HG03103 (cell line): ENCODE data around the gene ADK.
"Not testable (repeated sequence)": the region's sequence is repeated elsewhere in the genome, so short reads cannot be mapped to it uniquely, and the experiment has no call there.

ENCODE experiments used
- ATAC-seq: cut with Tn5 transposase; IDR thresholded peaks from one replicate; pipeline ENCODE4 v1.9.1; 2021; ENCODE audit warnings: low read depth; ENCODE audit not compliant: unreplicated experiment

Gene ADK

DNA sequence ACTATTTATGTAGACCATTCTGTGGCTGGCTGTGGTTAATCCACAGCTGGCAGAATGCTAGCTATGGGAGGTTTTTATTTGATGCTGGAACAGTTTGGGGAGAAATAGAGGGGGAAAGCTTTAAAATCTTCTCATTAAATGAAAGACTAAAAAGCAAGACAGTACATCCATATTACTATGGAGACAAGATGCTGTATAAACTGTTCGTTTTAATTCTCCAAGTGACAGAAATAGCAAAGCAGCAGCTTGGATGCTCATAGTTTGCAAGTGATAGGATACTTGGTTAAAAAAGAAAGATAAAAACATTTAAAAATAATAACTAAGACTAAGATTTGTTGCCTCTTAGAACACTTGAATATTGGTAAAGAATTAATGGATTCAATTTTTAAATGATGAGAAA, 370.5 kb downstream of the ADK start:
- no peak for ATAC-seq

DNA sequence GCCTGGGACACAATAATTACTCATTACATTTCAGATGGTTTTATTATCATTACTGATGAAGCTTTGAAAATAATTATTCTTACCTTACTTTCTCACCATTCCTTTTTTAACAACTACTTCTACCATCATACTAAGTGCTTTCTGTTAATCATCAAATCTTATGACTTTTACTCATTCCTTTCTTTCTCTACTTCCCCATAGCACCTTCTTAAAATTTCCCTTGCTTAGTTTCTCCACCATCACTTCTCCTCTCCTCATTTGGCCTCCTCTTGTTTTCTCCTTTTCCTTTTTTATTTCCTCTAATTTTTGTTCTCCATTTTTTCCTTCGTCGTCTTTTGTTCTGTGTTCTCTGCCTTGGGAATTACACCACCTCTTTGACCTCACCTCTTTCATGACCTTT, 372.2 kb downstream of the ADK start:
- ATAC-seq, result no peak

DNA sequence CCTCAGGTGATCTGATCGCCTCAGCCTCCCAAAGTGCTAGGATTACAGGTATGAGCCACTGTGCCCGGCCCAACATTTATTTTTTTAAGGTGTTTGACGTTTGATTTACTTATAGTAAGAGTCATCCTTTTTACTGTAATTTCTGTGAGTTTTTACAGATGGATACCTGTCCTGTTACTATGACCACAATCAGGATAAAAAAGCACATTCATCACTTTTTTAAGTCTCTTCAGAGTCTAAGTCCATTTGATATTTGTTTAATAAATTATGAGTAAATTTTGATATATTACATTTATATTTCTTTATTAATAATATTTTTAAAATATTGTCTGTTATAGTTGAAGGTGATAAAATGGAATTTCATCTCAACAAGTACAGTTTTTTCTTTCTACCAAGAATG, 374.9 kb downstream of the ADK start:
- ATAC-seq, result no peak

DNA sequence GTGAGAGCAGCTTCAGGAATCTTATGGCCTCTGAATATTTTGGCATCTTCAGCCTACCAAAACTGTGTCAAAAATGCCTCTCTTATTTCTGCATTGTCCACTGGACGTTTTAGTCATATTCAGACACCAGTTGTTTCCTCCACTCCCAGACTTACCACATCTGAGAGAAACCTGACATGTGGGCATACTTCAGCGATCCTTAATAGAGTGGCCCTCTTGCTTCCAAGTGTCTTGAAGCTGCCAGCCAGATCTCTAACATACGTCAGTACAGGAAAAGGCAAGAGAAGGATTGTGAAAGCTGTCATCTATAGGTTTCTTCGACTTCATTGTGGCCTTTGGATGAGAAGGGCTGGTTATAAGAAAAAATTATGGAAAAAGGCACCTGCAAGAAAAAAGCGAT, 376.6 kb downstream of the ADK start:
- ATAC-seq, result not testable (repeated sequence)

DNA sequence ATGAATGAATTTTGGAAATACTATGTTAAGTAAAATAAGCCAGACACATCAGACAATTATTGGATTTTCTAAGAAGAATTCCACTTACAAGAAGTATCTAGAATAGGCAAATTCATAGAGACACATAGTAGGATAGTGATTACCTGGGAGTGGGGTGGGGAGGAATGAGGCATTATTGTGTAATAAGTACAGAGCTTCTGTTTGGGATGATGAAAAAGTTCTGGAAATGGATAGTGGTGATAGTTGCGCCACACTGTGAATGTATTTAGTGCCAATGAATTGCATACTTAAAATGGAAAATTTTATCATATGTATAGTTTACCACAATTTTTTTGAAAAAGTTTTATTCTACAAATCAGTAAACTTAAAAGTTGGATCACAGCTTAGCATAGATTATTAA, 378.2 kb downstream of the ADK start:
- ATAC-seq, result no peak

DNA sequence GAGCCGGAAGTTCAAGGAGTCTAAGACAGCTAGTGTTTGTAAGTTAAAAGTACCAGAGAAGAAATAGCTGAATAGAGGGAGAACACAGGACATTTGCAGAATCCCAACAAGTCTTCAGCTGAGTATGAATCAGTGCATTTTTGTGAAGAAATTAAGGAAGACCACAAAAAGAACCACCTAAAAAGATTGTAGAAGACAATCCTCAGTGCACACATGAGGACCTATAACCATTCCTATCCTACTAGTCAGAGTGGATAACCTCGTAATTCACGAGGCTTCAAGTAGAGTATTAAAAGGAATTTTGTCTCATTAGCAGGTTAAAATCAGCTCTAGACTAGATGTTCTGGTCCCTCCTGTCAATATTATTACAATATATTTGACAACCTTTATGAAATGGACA, 380.0 kb downstream of the ADK start:
- no peak for ATAC-seq

DNA sequence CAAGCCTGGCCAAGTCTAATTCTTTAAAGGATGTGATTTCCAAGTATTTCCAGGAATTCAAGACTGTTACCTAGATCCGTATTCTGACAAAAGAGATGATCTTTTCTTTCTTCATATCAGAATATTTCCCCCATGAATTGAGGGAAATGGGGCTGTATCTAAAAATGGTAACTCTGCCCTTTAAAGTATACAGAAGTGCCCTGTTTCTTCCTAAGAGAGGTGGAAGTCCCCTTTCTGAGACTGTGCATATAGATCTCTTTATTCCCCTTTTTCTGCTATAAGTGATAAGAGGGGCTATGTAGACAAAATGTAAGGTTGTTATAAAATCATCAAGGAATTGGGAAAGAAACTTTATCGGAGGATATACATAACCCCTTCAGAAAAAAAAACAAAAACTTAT, 388.3 kb downstream of the ADK start:
- no peak for ATAC-seq

DNA sequence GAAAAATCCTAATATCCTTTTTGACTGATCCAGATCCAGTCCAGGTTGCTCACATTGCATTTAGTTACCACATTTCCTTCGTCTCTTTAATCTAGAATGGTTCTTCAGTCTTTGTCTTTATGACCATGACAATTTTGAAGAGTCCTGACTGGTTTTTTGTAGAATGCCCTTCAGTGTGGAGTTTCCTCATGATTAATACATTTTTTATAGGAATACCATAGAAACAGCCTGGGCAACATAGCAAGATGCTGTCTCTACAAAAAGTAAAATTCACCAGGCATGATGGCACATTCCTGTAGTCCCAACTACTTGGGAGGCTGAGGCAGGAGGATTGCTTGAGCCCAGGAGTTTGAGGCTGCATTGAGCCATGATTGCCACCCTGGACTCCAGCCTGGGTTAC, 390.4 kb downstream of the ADK start:
- no peak for ATAC-seq

DNA sequence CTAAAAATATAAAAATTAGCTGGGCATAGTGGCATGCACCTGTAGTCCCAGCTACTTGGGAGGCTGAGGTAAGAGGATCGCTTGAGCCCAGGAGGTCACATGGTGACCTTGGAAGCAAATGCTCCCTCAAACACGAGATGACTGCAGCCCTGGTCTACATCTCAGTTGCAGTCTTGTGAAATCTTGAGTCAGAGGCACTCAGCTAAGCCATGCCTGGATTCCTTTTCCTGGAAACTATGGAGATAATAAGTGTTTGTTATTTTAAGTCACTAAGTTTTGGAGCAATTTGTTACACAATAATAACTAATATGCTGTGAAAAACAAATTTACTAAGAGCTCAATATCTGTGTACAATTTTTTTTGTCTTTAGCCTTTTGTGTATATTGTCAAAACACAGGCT, 391.1 kb downstream of the ADK start:
- ATAC-seq, result no peak

DNA sequence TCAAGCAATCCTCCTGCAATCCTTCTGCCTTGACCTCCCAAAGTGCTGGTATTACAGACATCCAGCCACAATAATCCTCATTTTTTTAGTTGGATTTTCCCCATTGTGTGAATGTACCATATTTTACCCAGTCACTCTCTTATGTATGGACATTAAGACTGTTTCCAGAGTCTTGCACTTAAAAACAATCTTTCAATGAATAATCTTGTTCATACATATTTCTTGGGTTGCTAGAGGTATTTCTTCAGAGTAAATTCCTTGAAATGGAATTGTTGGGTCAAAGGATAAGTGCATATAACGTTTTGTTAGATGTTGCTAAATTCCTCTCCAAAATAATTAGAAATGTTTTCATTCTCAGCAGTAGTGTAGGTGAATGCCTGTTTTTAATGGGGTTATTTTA, 392.3 kb downstream of the ADK start:
- ATAC-seq, result no peak

DNA sequence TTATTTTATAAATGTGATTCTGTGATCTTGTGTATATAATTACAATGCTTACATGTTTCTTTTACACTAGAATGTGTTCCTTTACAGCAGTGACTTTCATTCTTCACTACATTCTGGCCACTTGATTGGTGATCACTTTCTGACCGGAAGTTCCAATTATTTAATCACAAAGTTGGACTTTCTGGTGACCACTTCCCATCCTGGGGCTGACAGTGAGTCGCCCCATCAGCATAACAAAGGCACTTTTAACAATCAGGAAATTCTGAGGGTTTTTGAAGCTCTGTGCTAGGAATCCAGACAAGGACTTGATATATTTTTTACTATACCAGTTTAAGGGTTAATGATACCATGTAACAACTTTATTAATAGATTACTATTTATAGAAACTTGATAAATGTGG, 393.1 kb downstream of the ADK start:
- no peak for ATAC-seq

DNA sequence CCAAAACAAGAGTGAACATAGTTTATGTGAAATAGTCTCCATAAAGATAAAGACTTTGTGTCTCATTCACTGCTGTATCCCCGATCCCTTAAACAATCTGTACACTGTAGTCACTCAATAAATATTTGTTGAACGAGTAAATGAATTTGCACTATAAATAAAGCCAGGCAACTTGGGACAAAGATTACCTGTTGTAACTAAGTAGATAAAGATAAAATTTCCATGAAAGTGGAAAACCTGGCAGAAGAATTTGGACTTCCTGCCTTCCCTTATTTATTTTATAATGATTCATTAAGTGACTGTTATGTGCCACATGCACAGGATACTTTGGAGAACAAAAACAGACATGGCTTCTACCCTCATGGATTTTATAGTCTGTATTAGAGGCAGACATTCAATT, 397.7 kb downstream of the ADK start:
- ATAC-seq, result no peak

DNA sequence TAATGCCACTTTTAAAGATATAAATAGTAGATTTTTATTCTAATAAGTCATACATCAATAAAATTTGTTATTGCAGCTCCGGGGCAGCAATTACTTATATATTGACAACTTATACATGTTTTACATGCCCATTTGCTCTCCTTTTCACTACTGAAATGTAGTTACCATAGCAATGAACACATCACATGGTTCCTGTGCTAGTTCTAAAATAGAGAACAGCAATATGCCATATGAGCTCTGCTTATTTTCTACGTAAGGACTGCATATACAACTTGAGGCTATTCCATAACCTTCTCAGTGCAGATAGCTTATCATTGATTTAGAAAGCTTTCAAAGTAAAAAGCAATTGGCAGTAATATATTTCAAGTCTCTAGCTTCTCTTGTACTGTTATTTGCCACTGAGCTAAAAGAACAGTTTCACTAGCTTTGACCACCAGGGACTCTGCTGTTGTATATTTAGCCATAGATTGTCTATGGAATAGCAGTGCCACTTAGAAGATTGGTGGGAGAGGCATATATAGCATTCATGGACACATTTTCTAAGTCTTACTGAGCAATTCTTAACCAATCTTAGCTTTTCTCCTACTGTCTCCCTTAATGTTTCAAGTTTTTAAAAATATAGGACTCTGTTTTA, 405.2 kb downstream of the ADK start:
- no peak for ATAC-seq

DNA sequence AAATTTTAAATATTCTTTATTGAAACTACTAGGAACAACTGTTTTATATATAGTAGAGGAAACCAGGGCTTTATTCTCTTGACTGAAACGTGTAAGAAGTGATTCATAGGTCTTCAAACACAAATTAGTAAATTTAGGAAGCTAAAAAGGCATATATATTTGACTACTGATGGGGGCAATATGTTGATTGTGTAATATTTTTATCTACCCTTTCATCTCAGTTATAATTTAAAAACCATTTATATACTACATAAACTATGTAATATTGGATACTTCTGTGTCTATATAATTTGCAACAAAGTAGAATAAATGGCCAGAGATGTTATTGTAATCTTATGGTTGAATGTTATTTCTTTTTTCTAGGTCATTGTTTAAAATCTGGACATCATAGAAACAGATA, 406.1 kb downstream of the ADK start:
- no peak for ATAC-seq

DNA sequence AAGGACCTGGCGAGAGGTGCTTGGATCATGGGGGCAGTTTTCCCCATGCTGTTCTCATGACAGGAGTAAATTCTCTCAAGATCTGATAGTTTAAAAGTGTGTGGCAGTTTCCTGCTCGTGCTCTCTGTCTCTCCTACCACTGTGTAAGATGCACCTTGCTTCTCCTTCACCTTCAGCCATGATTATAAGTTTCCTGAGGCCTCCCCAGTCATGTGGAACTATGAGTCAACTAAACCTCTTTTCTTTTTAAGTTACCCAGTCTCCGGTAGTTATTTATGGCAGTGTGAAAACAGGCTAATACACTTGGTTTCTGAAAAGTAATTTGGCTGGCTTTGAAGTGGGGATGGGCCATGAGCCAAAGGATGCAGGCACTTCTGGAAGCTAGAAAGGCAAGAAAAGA, 407.4 kb downstream of the ADK start:
- ATAC-seq, result no peak

DNA sequence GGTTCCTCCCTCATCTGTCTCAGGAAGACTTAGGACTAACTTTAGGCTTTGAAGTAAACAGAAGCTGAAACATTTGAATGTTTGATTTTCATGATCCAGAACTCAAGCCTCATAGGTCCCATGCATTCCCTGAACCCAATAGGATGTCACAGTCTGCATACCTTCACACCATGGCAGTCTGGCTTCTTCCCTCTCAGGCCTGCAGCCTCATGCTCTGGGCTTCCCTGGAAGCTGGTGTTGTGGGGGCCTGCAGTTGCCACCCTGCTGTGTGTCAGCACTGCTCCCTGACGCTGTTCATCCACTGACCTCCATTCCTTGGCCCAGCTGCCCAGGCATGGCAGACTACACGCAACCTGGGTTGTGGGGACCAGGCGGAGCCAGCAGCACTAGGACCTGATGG, 407.9 kb downstream of the ADK start:
- ATAC-seq, result no peak

DNA sequence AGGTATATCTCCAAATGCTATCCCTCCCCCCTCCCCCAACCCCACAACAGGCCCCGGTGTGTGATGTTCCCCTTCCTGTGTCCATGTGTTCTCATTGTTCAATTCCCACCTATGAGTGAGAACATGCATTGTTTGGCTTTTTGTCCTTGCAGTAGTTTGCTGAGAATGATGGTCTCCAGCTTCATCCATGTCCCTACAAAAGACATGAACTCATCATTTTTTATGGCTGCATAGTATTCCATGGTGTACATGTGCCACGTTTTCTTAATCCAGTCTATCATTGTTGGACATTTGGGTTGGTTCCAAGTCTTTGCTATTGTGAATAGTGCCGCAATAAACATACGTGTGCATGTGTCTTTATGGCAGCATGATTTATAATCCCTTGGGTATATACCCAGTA, 417.9 kb downstream of the ADK start:
- ATAC-seq, result not testable (repeated sequence)

DNA sequence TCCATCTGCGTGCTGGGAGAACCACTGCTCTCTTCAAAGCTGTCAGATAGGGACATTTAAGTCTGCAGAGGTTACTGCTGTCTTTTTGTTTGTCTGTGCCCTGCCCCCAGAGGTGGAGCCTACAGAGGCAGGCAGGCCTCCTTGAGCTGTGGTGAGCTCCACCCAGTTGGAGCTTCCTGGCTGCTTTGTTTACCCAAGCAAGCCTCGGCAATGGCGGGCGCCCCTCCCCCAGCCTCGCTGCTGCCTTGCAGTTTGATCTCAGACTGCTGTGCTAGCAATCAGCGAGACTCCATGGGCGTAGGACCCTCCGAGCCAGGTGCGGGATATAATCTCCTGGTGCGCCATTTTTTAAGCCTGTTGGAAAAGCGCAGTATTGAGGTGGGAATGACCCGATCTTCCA, 422.5 kb downstream of the ADK start:
- ATAC-seq, result not testable (repeated sequence)

DNA sequence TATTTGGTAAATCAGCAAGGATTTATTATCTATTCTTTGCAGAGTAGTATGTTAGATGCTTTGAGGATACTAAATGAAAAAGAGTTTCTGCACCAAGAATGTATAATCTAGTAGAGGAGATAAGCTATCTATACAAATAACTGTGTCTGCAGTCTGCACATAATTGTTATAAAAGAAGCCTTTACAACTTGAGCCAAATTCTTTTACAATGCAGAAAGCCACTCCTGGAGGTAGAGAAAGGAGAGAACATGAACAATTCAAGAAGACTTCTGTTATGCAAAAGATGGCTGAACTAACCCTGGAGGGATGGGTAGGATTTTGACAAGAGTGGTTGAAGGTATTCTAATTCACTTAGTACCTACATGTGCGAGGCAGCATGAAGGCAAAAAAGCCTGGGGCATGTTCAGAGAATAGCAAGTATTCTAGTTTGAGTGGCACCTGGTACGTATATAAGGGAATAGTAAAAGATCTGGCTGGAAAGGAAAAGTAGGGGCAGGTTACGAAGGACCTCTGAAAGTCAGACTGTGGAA, 424.2 kb downstream of the ADK start:
- ATAC-seq, result no peak

DNA sequence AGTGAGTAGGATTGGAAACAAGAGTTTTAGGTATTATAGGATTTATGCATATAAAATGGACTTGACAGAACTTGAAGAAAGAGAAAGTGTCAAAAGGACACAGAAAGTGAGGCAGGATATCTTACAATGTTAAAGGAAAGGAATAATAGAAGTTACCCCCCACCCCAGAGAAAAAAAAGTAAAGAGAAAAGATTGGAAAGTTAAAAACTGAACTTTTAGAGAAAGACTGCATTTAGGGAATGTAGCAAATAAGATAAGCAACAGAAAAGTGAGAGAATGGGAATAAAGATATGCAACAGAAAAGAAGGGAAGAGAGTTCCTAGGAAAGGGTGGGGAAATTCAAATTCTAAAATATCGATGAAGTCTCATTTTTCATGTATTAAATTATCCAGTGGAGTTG, 424.9 kb downstream of the ADK start:
- no peak for ATAC-seq

DNA sequence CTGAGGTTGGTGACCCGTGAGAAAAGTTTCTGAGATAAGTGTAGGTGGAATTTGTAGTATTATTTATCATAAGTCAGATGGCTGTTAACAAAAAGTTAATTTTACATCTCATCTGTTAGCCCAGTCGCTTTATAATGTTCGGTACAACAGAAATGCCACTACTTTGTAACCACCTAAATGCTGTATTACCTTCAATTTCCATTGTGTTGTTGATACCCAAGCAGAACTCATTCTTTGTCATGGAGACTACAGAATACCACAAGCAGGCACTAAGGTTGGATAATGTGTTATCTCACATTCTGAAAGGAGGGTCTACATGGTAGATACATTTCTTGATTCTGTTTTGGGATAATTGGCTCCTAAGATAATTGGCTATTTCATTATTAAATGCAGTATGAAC, 425.6 kb downstream of the ADK start:
- ATAC-seq, result no peak

DNA sequence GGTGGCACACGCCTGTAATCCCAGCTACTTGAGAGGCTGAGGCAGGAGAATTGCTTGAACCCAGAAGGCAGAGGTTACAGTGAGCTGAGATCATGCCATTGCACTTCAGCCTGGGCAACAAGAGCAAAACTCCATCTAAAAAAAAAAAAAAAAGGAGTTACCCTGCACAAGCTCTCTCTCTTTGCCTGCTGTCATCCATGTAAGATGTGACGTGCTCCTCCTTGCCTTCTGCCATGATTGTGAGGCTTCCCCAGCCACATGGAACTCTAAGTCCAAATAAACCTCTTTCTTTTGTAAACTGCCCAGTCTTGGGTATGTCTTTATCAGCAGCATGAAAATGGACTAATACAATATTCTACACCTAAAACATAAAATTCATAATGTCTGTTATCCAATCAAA, 429.4 kb downstream of the ADK start:
- not testable (repeated sequence) for ATAC-seq

DNA sequence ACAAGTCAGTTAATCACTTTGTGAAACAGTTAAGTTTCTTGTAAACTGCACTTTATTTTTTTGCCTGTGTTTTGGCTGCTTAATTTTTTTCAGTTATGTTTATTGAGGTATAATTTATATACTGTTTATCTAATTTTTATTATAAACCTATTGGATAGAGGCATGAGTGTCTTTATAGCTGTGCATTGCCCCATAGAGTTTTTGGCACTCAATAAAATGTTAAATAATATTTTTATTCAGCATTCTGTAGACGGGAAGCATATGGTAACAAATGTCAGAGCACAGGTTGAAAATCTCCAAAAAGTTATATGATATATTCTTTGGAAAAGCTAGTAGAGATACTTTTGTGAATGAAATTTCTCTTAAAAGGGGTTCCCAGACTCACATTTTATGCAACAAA, 431.5 kb downstream of the ADK start:
- no peak for ATAC-seq
